CD4-positive, alpha-beta T cell (primary cell): Measurements from ENCODE around the gene LINC00305. TPM values are rescaled to one million over a fixed set of nuclear protein-coding genes. Genes with fewer than 3 reads are reported as not detected.

Experiments used
- ATAC-seq: fragments of 200-7000 bp; cut with Tn5 transposase; one replicate; pipeline ENCODE4 v1.10.0; 2022; ENCODE audit warnings: mild to moderate bottlenecking; ENCODE audit not compliant: poor library complexity
- CTCF ChIA-PET: fragments of 350-600 bp; sonication (Branson Sonifier 250); formaldehyde crosslinking; loops from one replicate; lab custom pipeline; 2021; ENCODE audit warnings: antibody characterized with exemption, inconsistent platforms; lab: Charles Lee
- POLR2A ChIA-PET: fragments of 350-600 bp; sonication (Branson Sonifier 250); formaldehyde crosslinking; loops from one replicate; lab custom pipeline; 2021; ENCODE audit warnings: antibody characterized with exemption, inconsistent platforms; lab: Charles Lee
- DNase-seq, 14 experiments: peaks; one replicate each; pipeline ENCODE4 v3.0.0-alpha.2; 2013 to 2020; ENCODE audit warnings: mixed read lengths in 2 of 14
- H3K27ac ChIP-seq, 2 donors: one replicate each; pipeline versions ENCODE4 v1.5.1 to v1.7.0; 2013; ENCODE audit warnings: low read length in 2 of 2, low read depth in 1 of 2, mild to moderate bottlenecking in 1 of 2
- H3K27me3 ChIP-seq, 2 experiments: 1 replicate in 1 of 2; 2 replicates in 1 of 2; pipeline versions ENCODE4 v1.6.1 to v1.7.0; 2013; ENCODE audit warnings: low read length in 2 of 2, control low read depth in 1 of 2, mild to moderate bottlenecking in 1 of 2, moderate library complexity in 1 of 2; ENCODE audit not compliant: insufficient read depth in 2 of 2, control insufficient read depth in 1 of 2
- H3K36me3 ChIP-seq: one replicate; pipeline ENCODE4 v1.6.1; 2013; ENCODE audit warnings: low read length, control low read depth; ENCODE audit not compliant: insufficient read depth
- H3K4me1 ChIP-seq: one replicate; pipeline ENCODE4 v1.6.1; 2013; ENCODE audit warnings: low read length, control low read depth; ENCODE audit not compliant: insufficient read depth
- H3K4me3 ChIP-seq: one replicate; pipeline ENCODE4 v1.5.1; 2013; ENCODE audit warnings: mild to moderate bottlenecking, low read length, moderate library complexity
- H3K9me3 ChIP-seq, 2 experiments: 1 replicate in 1 of 2; 2 replicates in 1 of 2; pipeline versions ENCODE4 v1.6.1 to v1.7.0; 2013; ENCODE audit warnings: low read length in 2 of 2, mild to moderate bottlenecking in 2 of 2, control low read depth in 1 of 2, moderate library complexity in 1 of 2; ENCODE audit not compliant: control insufficient read depth in 1 of 2, insufficient read depth in 1 of 2
- H3K27ac Mint-ChIP-seq: one replicate; pipeline ENCODE4 v1.8.0; 2020; ENCODE audit warnings: mixed read lengths
- H3K27me3 Mint-ChIP-seq: one replicate; pipeline ENCODE4 v1.8.0; 2021; ENCODE audit warnings: mixed read lengths
- H3K36me3 Mint-ChIP-seq: one replicate; pipeline ENCODE4 v1.8.0; 2021; ENCODE audit warnings: low read depth, mixed read lengths
- H3K4me1 Mint-ChIP-seq: one replicate; pipeline ENCODE4 v1.8.0; 2021; ENCODE audit warnings: low read depth, mixed read lengths
- H3K4me3 Mint-ChIP-seq: one replicate; pipeline ENCODE4 v1.8.0; 2020; ENCODE audit warnings: mild to moderate bottlenecking, mixed read lengths
- H3K9me3 Mint-ChIP-seq: one replicate; pipeline ENCODE4 v1.8.0; 2020; ENCODE audit warnings: mixed read lengths
- intact Hi-C, 2 experiments: fragments of 100-400 bp; cut with DNase I in 1 of 2; cut with micrococcal nuclease in 1 of 2; formaldehyde crosslinking; loops; one replicate each; pipeline versions ENCODE4 v1.15.1 to v1.9.0; 2023 to 2025; cut with DNase I, micrococcal nuclease
- total RNA-seq, 174 experiments: library from RNA in 2 of 174; stranded (reverse) in 2 of 174; gene quantifications; one replicate each; pipeline ENCODE4 v1.2.3 and lab custom pipeline; 2021 to 2026
- TF ChIP-seq, protein P1 (sequence below): fragments of 200-600 bp; IDR thresholded peaks from one replicate; pipeline ENCODE4 v1.8.0; 2022; ENCODE audit warnings: antibody characterized with exemption, mild to moderate bottlenecking

The LINC00305 gene
- total RNA-seq, 2 experiments from 2014 or later = not detected

DNA sequence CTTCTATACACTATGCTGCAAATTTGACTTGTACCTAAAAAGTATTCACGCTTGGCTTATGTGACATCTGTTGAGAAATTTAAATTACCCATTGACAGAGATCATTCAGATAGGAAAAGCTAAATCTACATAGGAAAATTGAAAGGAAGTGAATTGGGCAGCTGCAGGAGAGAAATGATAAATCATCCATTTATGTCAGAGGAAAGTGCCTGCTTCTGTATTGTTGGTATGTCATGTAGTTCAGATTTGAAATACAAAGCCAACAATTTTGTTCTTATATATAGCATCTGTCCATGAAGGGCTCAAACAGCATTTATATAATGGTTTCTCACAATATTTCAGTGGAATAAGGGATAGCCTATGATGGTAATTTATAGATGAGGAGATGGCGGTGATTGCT is 17.6 kb downstream of the LINC00305 start:
- CTCF ChIA-PET = no interaction called here

DNA sequence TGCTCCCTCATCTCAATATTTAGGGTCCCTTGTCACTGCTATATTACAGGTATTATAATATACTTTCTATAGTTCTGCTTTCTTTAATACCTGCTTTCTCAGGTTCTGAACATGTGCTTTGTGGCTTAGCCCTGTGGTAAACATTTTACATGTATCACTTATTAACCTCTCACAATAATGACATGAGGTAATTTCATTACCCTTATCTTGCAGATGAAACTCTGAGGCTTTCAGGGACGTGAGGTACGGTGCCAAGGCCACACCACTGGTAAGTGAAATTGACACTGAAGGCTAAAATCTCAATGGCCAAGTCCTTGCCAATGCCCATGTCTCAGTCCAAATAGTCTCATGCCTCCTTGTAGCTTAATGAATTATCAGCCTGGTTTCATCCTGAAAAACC is 21.7 kb downstream of the LINC00305 start:
- intact Hi-C loops = no loop called here
- TF ChIP-seq, protein P1, sequence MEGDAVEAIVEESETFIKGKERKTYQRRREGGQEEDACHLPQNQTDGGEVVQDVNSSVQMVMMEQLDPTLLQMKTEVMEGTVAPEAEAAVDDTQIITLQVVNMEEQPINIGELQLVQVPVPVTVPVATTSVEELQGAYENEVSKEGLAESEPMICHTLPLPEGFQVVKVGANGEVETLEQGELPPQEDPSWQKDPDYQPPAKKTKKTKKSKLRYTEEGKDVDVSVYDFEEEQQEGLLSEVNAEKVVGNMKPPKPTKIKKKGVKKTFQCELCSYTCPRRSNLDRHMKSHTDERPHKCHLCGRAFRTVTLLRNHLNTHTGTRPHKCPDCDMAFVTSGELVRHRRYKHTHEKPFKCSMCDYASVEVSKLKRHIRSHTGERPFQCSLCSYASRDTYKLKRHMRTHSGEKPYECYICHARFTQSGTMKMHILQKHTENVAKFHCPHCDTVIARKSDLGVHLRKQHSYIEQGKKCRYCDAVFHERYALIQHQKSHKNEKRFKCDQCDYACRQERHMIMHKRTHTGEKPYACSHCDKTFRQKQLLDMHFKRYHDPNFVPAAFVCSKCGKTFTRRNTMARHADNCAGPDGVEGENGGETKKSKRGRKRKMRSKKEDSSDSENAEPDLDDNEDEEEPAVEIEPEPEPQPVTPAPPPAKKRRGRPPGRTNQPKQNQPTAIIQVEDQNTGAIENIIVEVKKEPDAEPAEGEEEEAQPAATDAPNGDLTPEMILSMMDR = no peak
- DNase-seq (no peak), ATAC-seq (no peak)
- CTCF ChIA-PET = no interaction called here
- no peak overlapping the region for H3K27ac ChIP-seq
- no peak overlapping the region for H3K4me3 ChIP-seq
- H3K4me1 ChIP-seq = no peaks in the 10 kb centered on the region
- Mint-ChIP-seq H3K27me3 (no peaks in the 10 kb centered on the region), H3K4me3 (no peak overlapping the region), H3K9me3 (no peaks in the 10 kb centered on the region), H3K27ac (no peak overlapping the region), H3K4me1 (no peaks in the 10 kb centered on the region), H3K36me3 (no peaks in the 10 kb centered on the region)
- H3K27me3 ChIP-seq = no peaks in the 10 kb centered on the region
- POLR2A ChIA-PET = no interaction called here
- H3K9me3 ChIP-seq = no peaks in the 10 kb centered on the region
- no peaks in the 10 kb centered on the region for H3K36me3 ChIP-seq

More for the DNA sequence above, 17.6 kb downstream of the LINC00305 start:
- ATAC-seq (no peak), DNase-seq (no peak)
- POLR2A ChIA-PET = no interaction called here
- H3K9me3 ChIP-seq = peaks cover 0 to 4% of the 10 kb centered on the region in 2 experiments
- H3K9me3 Mint-ChIP-seq = peaks cover 2% of the 10 kb centered on the region
- H3K4me3 Mint-ChIP-seq = no peak overlapping the region
- TF ChIP-seq, protein P1 = no peak
- no peaks in the 10 kb centered on the region for H3K4me1 ChIP-seq
- peaks cover under 1% of the 10 kb centered on the region for H3K27me3 Mint-ChIP-seq
- H3K27me3 ChIP-seq = no peaks in the 10 kb centered on the region
- H3K4me1 Mint-ChIP-seq = no peaks in the 10 kb centered on the region
- H3K27ac ChIP-seq = no peak overlapping the region
- no peak overlapping the region for H3K4me3 ChIP-seq
- H3K27ac Mint-ChIP-seq = no peak overlapping the region
- intact Hi-C loops = no loop called here
- H3K36me3 Mint-ChIP-seq = no peaks in the 10 kb centered on the region
- no peaks in the 10 kb centered on the region for H3K36me3 ChIP-seq

DNA sequence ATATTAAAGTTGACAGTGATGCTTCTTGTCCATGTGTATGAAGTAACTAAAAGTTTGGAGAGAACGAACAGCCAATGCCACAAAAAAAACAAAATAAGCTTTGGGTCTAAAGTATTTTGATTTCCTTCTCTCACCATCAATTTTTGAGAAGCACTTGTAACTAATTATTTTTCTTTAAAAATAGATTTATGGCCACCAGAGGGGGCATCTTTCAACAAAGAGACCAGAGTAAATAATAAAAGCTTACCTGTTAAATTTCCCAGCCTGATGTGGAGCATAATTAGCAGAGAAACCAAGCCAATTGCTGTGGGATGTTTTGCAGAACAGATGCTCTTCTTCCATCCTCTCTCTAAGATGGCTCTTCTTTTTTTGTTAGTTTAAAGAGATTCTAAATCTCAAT is 29.0 kb downstream of the LINC00305 start:
- Histone ChIP-seq H3K27me3 (no peaks in the 10 kb centered on the region), H3K27ac (no peak overlapping the region), H3K4me3 (no peak overlapping the region), H3K36me3 (no peaks in the 10 kb centered on the region), H3K4me1 (no peaks in the 10 kb centered on the region), H3K9me3 (no peaks in the 10 kb centered on the region)
- no peaks in the 10 kb centered on the region for H3K36me3 Mint-ChIP-seq
- DNase-seq (no peak), ATAC-seq (no peak)
- H3K27me3 Mint-ChIP-seq = no peaks in the 10 kb centered on the region
- no peaks in the 10 kb centered on the region for H3K4me1 Mint-ChIP-seq
- intact Hi-C loops = loop anchor here in 1 of 2 experiments (5.0 kb wide), 1 partner anchor 52 kb away; no protein-coding TSS in a partner anchor
- no peak overlapping the region for H3K4me3 Mint-ChIP-seq
- no peak overlapping the region for H3K27ac Mint-ChIP-seq
- no peaks in the 10 kb centered on the region for H3K9me3 Mint-ChIP-seq
- CTCF ChIA-PET = no interaction called here
- TF ChIP-seq, protein P1 = no peak
- POLR2A ChIA-PET = no interaction called here
